Ascending aorta (tissue), 2 donors: ENCODE data around the gene DEFB121. TPM values are rescaled to one million over a fixed set of nuclear protein-coding genes. Genes with fewer than 3 reads are reported as not detected.

Experiments used
- DNase-seq, 2 donors: peaks; one replicate each; pipeline ENCODE4 v3.0.0-alpha.2; 2019; ENCODE audit warnings: low spot score in 2 of 2
- H3K27ac ChIP-seq, 2 donors: fragments of 200-600 bp; sonication (generic); one replicate each; pipeline ENCODE4 v1.5.1; 2016 to 2017; ENCODE audit warnings: mild to moderate bottlenecking in 1 of 2
- H3K27me3 ChIP-seq: fragments of 200-600 bp; sonication (generic); one replicate; pipeline ENCODE4 v1.5.1; 2017
- H3K36me3 ChIP-seq, 2 donors: fragments of 200-600 bp; sonication (generic); one replicate each; pipeline ENCODE4 v1.5.1; 2016
- H3K4me1 ChIP-seq, 2 donors: fragments of 200-600 bp; sonication (generic); one replicate each; pipeline ENCODE4 v1.5.1; 2016 to 2017; ENCODE audit warnings: mild to moderate bottlenecking in 1 of 2
- H3K4me3 ChIP-seq, 2 donors: fragments of 200-600 bp; sonication (generic); one replicate each; pipeline ENCODE4 v1.5.1; 2016 to 2017; ENCODE audit warnings: mild to moderate bottlenecking in 1 of 2
- H3K9me3 ChIP-seq, 2 donors: fragments of 200-600 bp; sonication (generic); one replicate each; pipeline ENCODE4 v1.5.1; 2016
- CTCF ChIP-seq, 3 experiments: fragments of 200-600 bp in 2 of 3; fragments of 450-650 bp in 1 of 3; sonication (generic) in 2 of 3; IDR thresholded peaks; one replicate each; pipeline ENCODE4 v1.5.1; 2016 to 2019; ENCODE audit warnings: antibody characterized with exemption in 3 of 3, mild to moderate bottlenecking in 1 of 3, moderate library complexity in 1 of 3
- intact Hi-C: fragments of 100-400 bp; cut with DNase I; formaldehyde crosslinking; loops from one replicate; pipeline ENCODE4 v1.15.1; 2023
- total RNA-seq: library from RNA; depleted of rRNA; stranded (reverse); fragments of >200 nt; gene quantifications from one replicate; pipeline ENCODE4 v1.1.0, GENCODE V29; 2016

DEFB121 gene
- total RNA-seq = not detected

- no peaks in the 10 kb centered on the region for H3K9me3 ChIP-seq
- no peak within 1 kb of the TSS for H3K4me3 ChIP-seq
- H3K27me3 ChIP-seq = no peaks in the 10 kb centered on the region
- no peaks in the 10 kb centered on the region for H3K4me1 ChIP-seq
- H3K27ac ChIP-seq = no peak within 1 kb of the TSS
- intact Hi-C loops = no loop called here
- no peaks in the 10 kb centered on the region for H3K36me3 ChIP-seq
- DNase-seq = no peak
- TF ChIP-seq CTCF (IDR thresholded peaks at IDR 0.05) = no peak
Observed at GRCh38 chr20:31406115-31406514, at the start of gene DEFB121. TSS of gene DEFB121 (minus strand) at chr20:31406215. CDS start at chr20:31406152, 63 bp downstream.

- DNase-seq = peak in 1 of 2 donors; percentile 8
- no peak for TF ChIP-seq CTCF (IDR thresholded peaks at IDR 0.05)
- no peaks in the 10 kb centered on the region for H3K27me3 ChIP-seq
- H3K9me3 ChIP-seq = no peaks in the 10 kb centered on the region
- H3K4me1 ChIP-seq = peaks cover 0 to 8% of the 10 kb centered on the region in 2 donors
- no peak overlapping the region for H3K4me3 ChIP-seq
- intact Hi-C loops = no loop called here
- no peaks in the 10 kb centered on the region for H3K36me3 ChIP-seq
- H3K27ac ChIP-seq = no peak overlapping the region
Observed at GRCh38 chr20:31454361-31454760, 48.3 kb upstream of the DEFB121 start.

GRCh38 chr20:31452575-31452974 lies 46.6 kb upstream of the DEFB121 start:
- H3K4me1 ChIP-seq = peaks cover 0 to 8% of the 10 kb centered on the region in 2 donors
- peak overlapping the region; percentile 58 to 67 for H3K27ac ChIP-seq
- no peak for TF ChIP-seq CTCF (IDR thresholded peaks at IDR 0.05)
- DNase-seq = no peak
- intact Hi-C loops = no loop called here
- H3K36me3 ChIP-seq = no peaks in the 10 kb centered on the region
- no peaks in the 10 kb centered on the region for H3K9me3 ChIP-seq
- H3K4me3 ChIP-seq = no peak overlapping the region
- no peaks in the 10 kb centered on the region for H3K27me3 ChIP-seq

- Histone ChIP-seq H3K36me3 (no peaks in the 10 kb centered on the region), H3K27ac (no peak overlapping the region), H3K27me3 (no peaks in the 10 kb centered on the region), H3K4me3 (no peak overlapping the region), H3K9me3 (no peaks in the 10 kb centered on the region), H3K4me1 (peaks cover 0 to 8% of the 10 kb centered on the region in 2 donors)
- intact Hi-C loops = no loop called here
- TF ChIP-seq CTCF (IDR thresholded peaks at IDR 0.05) = no peak
- DNase-seq = peak in 1 of 2 donors; percentile 1
Observed at GRCh38 chr20:31449511-31450414, 43.7 kb upstream of the DEFB121 start.

GRCh38 chr20:31446084-31446819 lies 40.2 kb upstream of the DEFB121 start:
- H3K4me1 ChIP-seq = no peaks in the 10 kb centered on the region
- H3K36me3 ChIP-seq = no peaks in the 10 kb centered on the region
- no peak for TF ChIP-seq CTCF (IDR thresholded peaks at IDR 0.05)
- intact Hi-C loops = no loop called here
- H3K9me3 ChIP-seq = no peaks in the 10 kb centered on the region
- H3K4me3 ChIP-seq = no peak overlapping the region
- H3K27me3 ChIP-seq = no peaks in the 10 kb centered on the region
- no peak for DNase-seq
- no peak overlapping the region for H3K27ac ChIP-seq
